ENCODE results near the gene PAQR5. TPM values are rescaled to one million over a fixed set of nuclear protein-coding genes. Genes with fewer than 3 reads are reported as not detected.

Gene PAQR5
- total RNA-seq, 6 experiments from 2014 or later = 0.28 to 3.0 (median 0.98) TPM

DNA sequence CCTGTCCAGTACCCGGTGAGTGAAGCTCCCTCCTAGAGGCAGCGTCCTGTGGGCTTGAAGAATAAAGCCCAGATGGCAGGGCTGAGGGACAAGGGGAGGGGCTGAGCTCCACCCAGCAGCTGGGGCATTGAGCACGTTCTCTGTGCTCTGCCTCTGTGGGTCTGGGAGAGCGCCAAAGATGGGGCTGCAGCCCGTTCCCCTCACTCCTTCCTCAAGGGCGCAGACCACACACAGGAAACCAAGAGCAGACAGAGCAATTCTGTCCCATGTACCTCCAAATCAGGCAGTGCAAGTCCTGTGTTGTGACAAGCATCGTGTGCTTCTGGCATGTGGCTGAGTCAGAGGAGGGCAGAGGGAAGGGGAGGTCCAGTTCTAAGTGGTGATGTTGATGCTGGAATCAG lies 99.8 kb downstream of the PAQR5 start:
- no peaks in the 10 kb centered on the region for H3K9me3 ChIP-seq
- intact Hi-C loops (cut with DNase I) = no loop called here
- DNase-seq = no peak
- ATAC-seq = no peak
- WGBS (ENCODE audit: insufficient coverage, low coverage, low lambda C conversion rate, missing lambda C conversion rate) = 47% methylated on average over 3 of the region's 7 CpGs
- no peak overlapping the region for H3K27ac ChIP-seq
- H3K36me3 ChIP-seq = no peaks in the 10 kb centered on the region
- peaks cover 0 to 7% (median 0%) of the 10 kb centered on the region in 4 donors for H3K4me1 ChIP-seq
- peaks cover 0 to 5% of the 10 kb centered on the region in 2 donors for H3K27me3 ChIP-seq
- H3K4me3 ChIP-seq = no peak overlapping the region
- TF ChIP-seq, protein P1, sequence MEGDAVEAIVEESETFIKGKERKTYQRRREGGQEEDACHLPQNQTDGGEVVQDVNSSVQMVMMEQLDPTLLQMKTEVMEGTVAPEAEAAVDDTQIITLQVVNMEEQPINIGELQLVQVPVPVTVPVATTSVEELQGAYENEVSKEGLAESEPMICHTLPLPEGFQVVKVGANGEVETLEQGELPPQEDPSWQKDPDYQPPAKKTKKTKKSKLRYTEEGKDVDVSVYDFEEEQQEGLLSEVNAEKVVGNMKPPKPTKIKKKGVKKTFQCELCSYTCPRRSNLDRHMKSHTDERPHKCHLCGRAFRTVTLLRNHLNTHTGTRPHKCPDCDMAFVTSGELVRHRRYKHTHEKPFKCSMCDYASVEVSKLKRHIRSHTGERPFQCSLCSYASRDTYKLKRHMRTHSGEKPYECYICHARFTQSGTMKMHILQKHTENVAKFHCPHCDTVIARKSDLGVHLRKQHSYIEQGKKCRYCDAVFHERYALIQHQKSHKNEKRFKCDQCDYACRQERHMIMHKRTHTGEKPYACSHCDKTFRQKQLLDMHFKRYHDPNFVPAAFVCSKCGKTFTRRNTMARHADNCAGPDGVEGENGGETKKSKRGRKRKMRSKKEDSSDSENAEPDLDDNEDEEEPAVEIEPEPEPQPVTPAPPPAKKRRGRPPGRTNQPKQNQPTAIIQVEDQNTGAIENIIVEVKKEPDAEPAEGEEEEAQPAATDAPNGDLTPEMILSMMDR (IDR thresholded peaks at IDR 0.05) = no peak
- no peak for TF ChIP-seq POLR2A (IDR thresholded peaks at IDR 0.05)

DNA sequence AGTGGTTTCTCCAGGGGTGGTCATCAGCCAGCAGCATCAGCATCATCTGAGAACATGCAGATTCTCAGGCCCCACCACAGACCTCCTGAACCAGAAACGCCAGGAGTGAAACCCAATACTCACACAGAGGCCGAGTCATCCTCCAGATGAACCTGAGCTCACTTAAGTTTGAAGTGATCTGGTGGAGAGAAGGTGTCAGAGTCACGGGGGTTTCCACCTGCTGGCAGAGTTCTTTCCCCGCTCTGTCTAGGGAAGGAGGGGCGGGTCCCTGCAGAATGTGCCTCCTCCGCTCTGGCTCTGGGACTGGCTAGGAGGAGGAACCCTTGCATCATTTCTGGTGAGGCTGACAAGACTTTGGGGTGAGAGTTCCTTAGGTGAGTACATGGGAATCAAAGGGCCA lies 102.1 kb downstream of the PAQR5 start:
- Histone ChIP-seq H3K27ac (no peak overlapping the region), H3K4me1 (no peaks in the 10 kb centered on the region), H3K4me3 (no peak overlapping the region), H3K27me3 (no peaks in the 10 kb centered on the region), H3K36me3 (no peaks in the 10 kb centered on the region), H3K9me3 (no peaks in the 10 kb centered on the region)
- intact Hi-C loops (cut with DNase I) = no loop called here
- TF ChIP-seq, protein P1 (IDR thresholded peaks at IDR 0.05) = no peak
- TF ChIP-seq POLR2A (IDR thresholded peaks at IDR 0.05) = no peak
- no CpG with 5 or more reads among the region's 6 CpGs for WGBS (ENCODE audit: insufficient coverage, low coverage, low lambda C conversion rate, missing lambda C conversion rate)
- no peak for ATAC-seq
- DNase-seq = no peak

DNA sequence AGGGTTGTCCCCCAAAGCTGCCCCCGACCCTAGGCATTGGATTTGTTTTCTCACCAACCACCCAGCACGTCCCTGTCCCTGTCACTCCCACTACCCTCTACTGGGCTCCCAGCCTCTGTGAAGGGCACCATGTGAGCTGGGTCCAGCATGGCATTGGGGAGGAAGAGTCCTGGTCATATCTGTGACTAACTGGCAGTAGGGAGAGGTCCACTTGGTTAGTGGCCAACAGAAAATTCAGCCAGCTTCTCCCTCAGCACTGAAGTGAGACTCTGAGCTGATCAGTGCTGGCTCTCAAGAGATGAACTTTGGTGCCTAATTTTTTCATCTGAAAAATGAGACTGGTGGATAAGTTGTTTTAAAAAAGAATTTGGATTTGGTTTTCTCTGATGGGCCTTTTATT lies 104.1 kb downstream of the PAQR5 start:
- WGBS (ENCODE audit: insufficient coverage, low coverage, low lambda C conversion rate, missing lambda C conversion rate) = 83% methylated on average over 1 of the region's 2 CpGs
- H3K27ac ChIP-seq = no peak overlapping the region
- DNase-seq = no peak

DNA sequence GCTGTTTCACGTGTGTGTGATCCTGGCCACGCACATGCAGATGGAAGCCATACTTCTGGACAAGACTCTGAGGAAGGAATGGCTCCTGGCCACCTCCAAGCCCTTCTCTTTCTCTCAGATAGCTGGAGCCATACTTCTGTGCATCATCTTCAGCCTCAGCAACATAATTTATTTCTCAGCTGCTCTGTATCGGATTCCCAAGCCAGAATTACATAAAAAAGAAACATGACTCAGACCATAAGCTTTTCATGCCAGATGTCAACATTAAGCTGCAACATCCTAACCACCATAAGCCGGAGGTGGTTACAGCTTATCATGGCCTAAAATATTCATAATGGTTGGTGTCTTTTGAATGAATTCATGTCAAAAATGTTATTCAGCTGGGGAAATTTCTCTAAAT lies 104.9 kb downstream of the PAQR5 start:
- DNase-seq (no peak), ATAC-seq (no peak)
- TF ChIP-seq, protein P1 (IDR thresholded peaks at IDR 0.05) = no peak
- TF ChIP-seq POLR2A (IDR thresholded peaks at IDR 0.05) = no peak
- Histone ChIP-seq H3K27me3 (no peaks in the 10 kb centered on the region), H3K27ac (no peak overlapping the region), H3K9me3 (no peaks in the 10 kb centered on the region), H3K4me1 (no peaks in the 10 kb centered on the region), H3K36me3 (no peaks in the 10 kb centered on the region), H3K4me3 (no peak overlapping the region)
- intact Hi-C loops (cut with DNase I) = no loop called here
- 84% methylated on average over 4 of the region's 4 CpGs for WGBS (ENCODE audit: insufficient coverage, low coverage, low lambda C conversion rate, missing lambda C conversion rate)

More for the DNA sequence above, 104.1 kb downstream of the PAQR5 start:
- Histone ChIP-seq H3K4me1 (no peaks in the 10 kb centered on the region), H3K9me3 (no peaks in the 10 kb centered on the region), H3K4me3 (no peak overlapping the region), H3K27me3 (no peaks in the 10 kb centered on the region), H3K36me3 (no peaks in the 10 kb centered on the region)
- ATAC-seq = no peak
- TF ChIP-seq, protein P1 (IDR thresholded peaks at IDR 0.05) = no peak
- TF ChIP-seq POLR2A (IDR thresholded peaks at IDR 0.05) = no peak
- intact Hi-C loops (cut with DNase I) = no loop called here

DNA sequence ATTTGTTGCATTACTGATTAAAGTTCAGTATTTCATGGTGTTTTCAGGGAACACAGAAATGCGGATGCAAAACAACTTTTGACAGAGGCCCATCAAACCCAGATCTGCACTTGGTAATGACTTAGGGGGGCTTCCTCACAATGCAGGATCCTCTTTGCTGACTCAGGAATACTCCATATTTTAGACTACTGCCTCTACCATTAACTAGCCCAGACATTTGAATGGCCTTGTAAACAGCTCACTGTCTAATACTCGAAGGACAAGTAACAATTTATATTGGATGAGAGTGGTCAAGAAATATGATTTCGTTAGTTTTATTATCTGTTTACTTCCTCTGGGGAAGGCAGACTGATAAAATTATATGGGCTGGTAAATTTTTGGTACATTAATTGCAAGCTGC lies 106.4 kb downstream of the PAQR5 start:
- intact Hi-C loops (cut with DNase I) = no loop called here

More for the DNA sequence above, 106.4 kb downstream of the PAQR5 start:
- DNase-seq (no peak), ATAC-seq (no peak)
- H3K27ac ChIP-seq = no peak overlapping the region
- H3K36me3 ChIP-seq = no peaks in the 10 kb centered on the region
- 63% methylated on average over 3 of the region's 3 CpGs for WGBS (ENCODE audit: insufficient coverage, low coverage, low lambda C conversion rate, missing lambda C conversion rate)
- H3K9me3 ChIP-seq = no peaks in the 10 kb centered on the region
- TF ChIP-seq POLR2A (IDR thresholded peaks at IDR 0.05) = no peak
- TF ChIP-seq, protein P1 (IDR thresholded peaks at IDR 0.05) = no peak
- no peaks in the 10 kb centered on the region for H3K4me1 ChIP-seq
- no peaks in the 10 kb centered on the region for H3K27me3 ChIP-seq
- H3K4me3 ChIP-seq = no peak overlapping the region

Data from right lobe of liver (tissue), 6 donors.